ENCODE measurements around the gene ATXN1.
"Not testable (repeated sequence)": the region's sequence is repeated elsewhere in the genome, so short reads cannot be mapped to it uniquely, and the experiment has no call there.

ATXN1 gene

DNA sequence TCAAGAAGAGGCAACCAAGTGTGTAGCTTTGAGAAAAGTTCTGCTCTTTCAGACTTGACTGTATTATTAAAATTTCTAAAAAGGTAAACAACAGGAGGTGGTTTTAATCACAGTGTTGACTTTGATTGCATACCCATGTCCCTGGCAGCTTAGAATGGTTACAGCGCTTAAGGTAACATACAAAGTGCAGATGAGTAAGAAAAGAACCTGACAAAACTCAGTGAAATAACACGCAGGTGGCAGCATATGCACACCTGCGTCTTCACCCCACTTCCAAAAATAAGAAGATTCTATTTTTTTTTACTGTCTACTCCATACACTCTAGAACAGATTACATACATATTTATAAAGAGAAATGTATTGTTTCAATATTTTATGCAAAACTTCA, 289.4 kb downstream of the ATXN1 start:
- TF ChIP-seq, protein P1, sequence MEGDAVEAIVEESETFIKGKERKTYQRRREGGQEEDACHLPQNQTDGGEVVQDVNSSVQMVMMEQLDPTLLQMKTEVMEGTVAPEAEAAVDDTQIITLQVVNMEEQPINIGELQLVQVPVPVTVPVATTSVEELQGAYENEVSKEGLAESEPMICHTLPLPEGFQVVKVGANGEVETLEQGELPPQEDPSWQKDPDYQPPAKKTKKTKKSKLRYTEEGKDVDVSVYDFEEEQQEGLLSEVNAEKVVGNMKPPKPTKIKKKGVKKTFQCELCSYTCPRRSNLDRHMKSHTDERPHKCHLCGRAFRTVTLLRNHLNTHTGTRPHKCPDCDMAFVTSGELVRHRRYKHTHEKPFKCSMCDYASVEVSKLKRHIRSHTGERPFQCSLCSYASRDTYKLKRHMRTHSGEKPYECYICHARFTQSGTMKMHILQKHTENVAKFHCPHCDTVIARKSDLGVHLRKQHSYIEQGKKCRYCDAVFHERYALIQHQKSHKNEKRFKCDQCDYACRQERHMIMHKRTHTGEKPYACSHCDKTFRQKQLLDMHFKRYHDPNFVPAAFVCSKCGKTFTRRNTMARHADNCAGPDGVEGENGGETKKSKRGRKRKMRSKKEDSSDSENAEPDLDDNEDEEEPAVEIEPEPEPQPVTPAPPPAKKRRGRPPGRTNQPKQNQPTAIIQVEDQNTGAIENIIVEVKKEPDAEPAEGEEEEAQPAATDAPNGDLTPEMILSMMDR (conservative IDR thresholded peaks at IDR 0.05; ENCODE audit: low read depth, low read length): no peak
- DNase-seq (ENCODE audit: low read depth): no peak

DNA sequence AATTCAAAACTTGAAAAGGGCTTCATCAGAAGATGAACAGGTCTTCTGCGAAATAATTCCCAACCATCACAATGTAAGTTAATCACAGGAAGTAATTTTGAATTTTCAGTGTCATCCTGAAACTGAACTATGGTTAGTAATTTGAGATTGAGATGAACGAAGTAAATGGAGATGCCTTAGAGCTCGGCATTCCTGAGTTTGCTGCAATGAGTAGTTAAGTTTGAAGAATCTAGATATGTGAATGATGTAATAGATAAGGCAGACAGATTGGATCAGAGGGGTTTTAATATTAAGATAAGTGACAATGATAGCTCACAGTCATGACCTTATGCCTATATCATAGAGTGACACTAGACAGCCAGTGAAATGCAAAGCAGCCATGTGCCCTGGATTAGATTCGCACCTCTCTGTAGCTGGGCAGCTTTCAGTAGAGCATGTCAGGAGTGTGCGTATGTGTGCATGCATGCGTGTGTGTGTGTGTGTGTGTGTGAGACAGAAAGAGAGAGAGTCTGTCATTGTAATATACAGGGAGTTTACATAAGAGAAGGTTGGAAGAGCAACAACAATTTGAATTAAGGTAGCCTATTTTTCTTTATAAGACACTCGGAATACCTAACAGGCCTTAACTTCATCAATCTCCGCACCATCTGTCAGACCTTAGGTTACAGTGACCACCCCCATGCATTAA, 289.9 kb downstream of the ATXN1 start:
- TF ChIP-seq, protein P1 (conservative IDR thresholded peaks at IDR 0.05; ENCODE audit: low read depth, low read length): no peak
- no peak for DNase-seq (ENCODE audit: low read depth)
- H3K4me3 ChIP-seq (ENCODE audit: low read length): no peak overlapping the region

More for the DNA sequence above, 289.4 kb downstream of the ATXN1 start:
- H3K4me3 ChIP-seq (ENCODE audit: low read length): no peak overlapping the region

DNA sequence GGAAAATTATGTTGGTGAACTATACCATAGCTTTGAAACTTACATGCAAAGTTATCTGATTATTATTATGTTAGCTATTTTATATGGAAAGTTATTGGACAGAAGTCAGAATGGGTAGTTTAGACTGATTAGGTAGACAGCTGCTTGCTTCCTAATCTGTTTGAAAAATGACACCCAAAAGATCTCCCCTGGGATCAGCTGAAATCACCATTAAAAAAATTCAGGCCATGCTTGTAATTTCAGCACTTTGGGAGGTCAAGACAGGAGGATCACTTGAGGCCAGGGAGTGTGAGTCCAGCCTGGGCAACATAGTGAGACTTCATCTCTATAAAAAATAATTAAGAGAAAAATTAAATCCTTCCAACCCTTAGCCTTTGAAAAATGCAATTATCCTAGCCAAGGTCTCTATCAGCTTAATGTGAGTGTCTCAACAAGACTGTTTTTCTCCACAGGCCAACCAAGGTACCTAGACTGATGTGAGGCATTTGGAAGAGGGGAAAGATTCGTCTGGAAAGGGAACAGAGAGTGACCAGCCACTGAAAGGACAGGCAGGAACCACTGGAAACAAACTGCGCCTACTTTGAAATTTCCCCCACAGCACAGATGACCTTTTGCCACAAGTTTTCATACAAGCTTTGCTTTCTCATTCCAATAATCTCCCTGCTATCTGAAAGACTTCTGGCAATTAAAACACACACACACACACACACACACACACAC, 290.6 kb downstream of the ATXN1 start:
- DNase-seq (ENCODE audit: low read depth): no peak
- no peak overlapping the region for H3K4me3 ChIP-seq (ENCODE audit: low read length)
- TF ChIP-seq, protein P1 (conservative IDR thresholded peaks at IDR 0.05; ENCODE audit: low read depth, low read length): no peak

DNA sequence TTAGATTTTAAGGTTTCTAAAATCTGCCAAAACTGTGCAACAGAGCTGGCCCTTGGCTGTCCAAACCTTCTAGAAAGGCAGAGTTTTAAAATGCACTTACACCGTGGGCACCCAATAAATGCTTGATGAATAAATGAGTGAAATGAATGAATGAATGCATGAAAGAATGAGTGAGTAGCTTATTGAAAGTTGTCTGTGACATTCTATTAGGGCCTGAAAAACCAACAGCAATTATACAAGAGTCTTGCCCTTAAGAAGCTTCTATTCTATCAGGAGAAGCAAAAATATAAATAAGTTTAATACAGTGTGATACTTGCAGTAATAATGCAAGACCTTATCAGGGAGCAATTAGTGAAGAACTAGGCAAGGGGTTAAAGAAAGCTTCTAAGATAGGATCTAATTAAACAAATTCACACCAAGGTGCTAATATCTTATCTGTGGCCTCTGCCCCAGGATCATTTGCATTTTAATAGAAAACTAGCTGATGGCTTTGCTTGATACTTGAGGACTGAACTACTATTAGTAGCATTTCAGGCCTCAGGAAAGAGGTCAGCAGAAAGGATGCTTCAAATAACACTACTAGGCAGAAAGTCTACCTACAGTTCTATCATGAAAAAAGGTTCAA, 292.2 kb downstream of the ATXN1 start:
- no peak for DNase-seq (ENCODE audit: low read depth)
- TF ChIP-seq, protein P1 (conservative IDR thresholded peaks at IDR 0.05; ENCODE audit: low read depth, low read length): no peak
- no peak overlapping the region for H3K4me3 ChIP-seq (ENCODE audit: low read length)

DNA sequence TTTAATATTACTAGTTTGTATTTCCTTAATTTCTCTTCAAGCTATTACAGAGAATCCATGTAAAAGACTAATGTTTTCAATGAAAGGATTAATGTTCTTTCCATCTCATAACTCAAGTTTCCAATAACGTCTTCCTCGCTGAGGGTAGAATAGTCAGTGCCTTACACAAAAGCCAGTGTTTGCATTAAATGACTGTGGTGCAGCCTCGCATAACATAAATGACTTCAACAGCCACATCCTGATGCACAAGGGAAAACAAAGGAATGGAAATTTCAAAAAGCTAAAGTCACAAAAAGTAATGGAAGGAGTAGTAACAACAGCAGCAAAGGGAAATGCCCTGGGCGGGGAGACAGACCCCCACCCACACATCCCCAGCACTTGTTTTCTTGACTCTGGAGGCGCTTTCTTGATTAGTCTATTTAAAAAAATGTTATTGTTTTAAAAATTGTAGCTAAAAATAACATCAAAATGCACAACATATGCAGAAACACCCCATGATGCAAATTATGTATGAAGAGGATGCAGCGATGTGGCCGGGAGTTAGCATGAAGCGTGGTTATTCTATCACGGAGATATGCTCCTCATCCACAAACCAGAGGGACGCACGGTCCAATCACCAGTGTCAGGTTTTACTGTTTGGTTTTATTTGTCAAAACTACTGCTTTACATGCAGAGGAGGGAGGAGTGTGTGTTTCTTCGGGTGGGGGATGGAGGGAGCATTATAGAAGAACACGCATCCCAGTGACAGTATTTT, 294.3 kb downstream of the ATXN1 start:
- TF ChIP-seq, protein P1 (conservative IDR thresholded peaks at IDR 0.05; ENCODE audit: low read depth, low read length): no peak
- H3K4me3 ChIP-seq (ENCODE audit: low read length): no peak overlapping the region
- DNase-seq (ENCODE audit: low read depth): no peak

DNA sequence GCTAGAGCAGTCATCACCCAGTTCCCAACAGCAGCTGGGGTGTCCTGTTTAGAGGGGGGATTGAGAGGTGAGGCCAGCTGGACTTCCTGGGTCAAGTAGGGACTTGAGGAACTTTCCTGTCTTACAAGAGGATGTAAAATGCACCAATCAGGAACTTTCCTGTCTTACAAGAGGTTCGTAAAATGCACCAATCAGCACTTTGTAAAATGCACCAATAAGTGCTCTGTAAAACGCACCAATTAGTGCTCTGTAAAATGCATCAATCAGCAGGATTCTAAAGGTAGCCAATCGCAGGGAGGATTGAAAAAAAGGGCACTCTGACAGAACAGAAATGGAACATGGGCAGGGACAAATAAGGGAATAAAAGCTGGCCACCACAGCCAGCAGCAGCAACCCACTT, 297.2 kb downstream of the ATXN1 start:
- no peak for DNase-seq (ENCODE audit: low read depth)
- TF ChIP-seq, protein P1 (conservative IDR thresholded peaks at IDR 0.05; ENCODE audit: low read depth, low read length): no peak

DNA sequence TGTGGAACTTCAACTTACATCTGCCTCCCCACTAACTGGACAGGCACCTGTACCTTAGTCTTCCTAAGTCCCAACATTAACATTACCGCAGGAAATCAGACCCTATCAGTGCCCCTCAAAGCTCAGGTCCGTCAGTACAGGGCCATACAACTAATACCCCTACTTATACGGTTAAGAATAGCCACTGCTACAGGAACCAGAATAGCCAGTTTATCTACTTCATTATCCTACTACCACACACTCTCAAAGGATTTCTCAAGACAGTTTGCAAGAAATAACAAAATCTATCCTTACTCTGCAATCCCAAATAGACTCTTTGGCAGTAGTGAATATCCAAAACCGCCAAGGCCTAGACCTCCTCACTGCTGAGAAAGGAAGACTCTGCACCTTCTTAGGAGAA, 298.0 kb downstream of the ATXN1 start:
- H3K4me3 ChIP-seq (ENCODE audit: low read length); DNase-seq (ENCODE audit: low read depth): not testable (repeated sequence)

More for the DNA sequence above, 297.2 kb downstream of the ATXN1 start:
- H3K4me3 ChIP-seq (ENCODE audit: low read length): no peak overlapping the region
